ENCODE data around the gene TP73. TPM values are rescaled to one million over a fixed set of nuclear protein-coding genes. Genes with fewer than 3 reads are reported as not detected.

The TP73 gene
- total RNA-seq, 1 experiment from 2014 or later = 10.0 TPM

- TF ChIP-seq EZH2 (IDR thresholded peaks at IDR 0.05; ENCODE audit: borderline replicate concordance, low read depth, low read length, poor library complexity, severe bottlenecking) (no peak), CTCF (conservative IDR thresholded peaks at IDR 0.05; ENCODE audit: low read depth, low read length) (no peak)
- peaks cover 38% of the 10 kb centered on the region for H3K36me3 ChIP-seq (ENCODE audit: insufficient read depth, low read length, poor library complexity, severe bottlenecking)
- BruUV-seq (replicated peaks) = no TSS peak
- ChIA-PET POLR2A (ENCODE audit: low non-redundant PET) (no interaction called here), CTCF (no interaction called here)
- DNase-seq (ENCODE audit: low spot score) = no peak
- H3K9me3 ChIP-seq (ENCODE audit: low read depth, low read length, poor library complexity, severe bottlenecking) = no peaks in the 10 kb centered on the region
- intact Hi-C loops (cut with micrococcal nuclease; ENCODE audit: unreplicated experiment) = no loop called here
- H3K4me3 ChIP-seq (ENCODE audit: low read depth, low read length, poor library complexity, severe bottlenecking) = no peak overlapping the region
- no peaks in the 10 kb centered on the region for H3K4me1 ChIP-seq (ENCODE audit: insufficient read depth, low read length, poor library complexity, severe bottlenecking)
- no peak overlapping the region for H3K27ac ChIP-seq (ENCODE audit: low read depth, low read length, poor library complexity, severe bottlenecking)
- no peaks in the 10 kb centered on the region for H3K27me3 ChIP-seq (replicated peaks; ENCODE audit: insufficient read depth, low read depth, low read length, poor library complexity)
Observed at GRCh38 chr1:3639397-3639911, 12.9 kb upstream of the TP73 start.

- DNase-seq (ENCODE audit: low spot score) = no peak
- H3K27ac ChIP-seq (ENCODE audit: low read depth, low read length, poor library complexity, severe bottlenecking) = no peak overlapping the region
- peaks cover 38% of the 10 kb centered on the region for H3K36me3 ChIP-seq (ENCODE audit: insufficient read depth, low read length, poor library complexity, severe bottlenecking)
- no peak for TF ChIP-seq EZH2 (IDR thresholded peaks at IDR 0.05; ENCODE audit: borderline replicate concordance, low read depth, low read length, poor library complexity, severe bottlenecking)
- no peak for TF ChIP-seq CTCF (conservative IDR thresholded peaks at IDR 0.05; ENCODE audit: low read depth, low read length)
- H3K27me3 ChIP-seq (replicated peaks; ENCODE audit: insufficient read depth, low read depth, low read length, poor library complexity) = no peaks in the 10 kb centered on the region
- CTCF ChIA-PET = no interaction called here
- no peaks in the 10 kb centered on the region for H3K9me3 ChIP-seq (ENCODE audit: low read depth, low read length, poor library complexity, severe bottlenecking)
- no peaks in the 10 kb centered on the region for H3K4me1 ChIP-seq (ENCODE audit: insufficient read depth, low read length, poor library complexity, severe bottlenecking)
- no TSS peak for BruUV-seq (replicated peaks)
- POLR2A ChIA-PET (ENCODE audit: low non-redundant PET) = no interaction called here
- intact Hi-C loops (cut with micrococcal nuclease; ENCODE audit: unreplicated experiment) = no loop called here
- H3K4me3 ChIP-seq (ENCODE audit: low read depth, low read length, poor library complexity, severe bottlenecking) = no peak overlapping the region
Observed at GRCh38 chr1:3640121-3640837, 12.0 kb upstream of the TP73 start.

GRCh38 chr1:3641046-3641760 lies 11.1 kb upstream of the TP73 start:
- TF ChIP-seq CTCF (conservative IDR thresholded peaks at IDR 0.05; ENCODE audit: low read depth, low read length) = no peak
- no peak for TF ChIP-seq EZH2 (IDR thresholded peaks at IDR 0.05; ENCODE audit: borderline replicate concordance, low read depth, low read length, poor library complexity, severe bottlenecking)
- no peak overlapping the region for H3K27ac ChIP-seq (ENCODE audit: low read depth, low read length, poor library complexity, severe bottlenecking)
- no TSS peak for BruUV-seq (replicated peaks)
- H3K4me3 ChIP-seq (ENCODE audit: low read depth, low read length, poor library complexity, severe bottlenecking) = no peak overlapping the region
- ChIA-PET POLR2A (ENCODE audit: low non-redundant PET) (no interaction called here), CTCF (no interaction called here)
- H3K36me3 ChIP-seq (ENCODE audit: insufficient read depth, low read length, poor library complexity, severe bottlenecking) = peaks cover 40% of the 10 kb centered on the region
- no peaks in the 10 kb centered on the region for H3K27me3 ChIP-seq (replicated peaks; ENCODE audit: insufficient read depth, low read depth, low read length, poor library complexity)
- no peak for DNase-seq (ENCODE audit: low spot score)
- intact Hi-C loops (cut with micrococcal nuclease; ENCODE audit: unreplicated experiment) = no loop called here
- H3K4me1 ChIP-seq (ENCODE audit: insufficient read depth, low read length, poor library complexity, severe bottlenecking) = no peaks in the 10 kb centered on the region
- no peaks in the 10 kb centered on the region for H3K9me3 ChIP-seq (ENCODE audit: low read depth, low read length, poor library complexity, severe bottlenecking)

All from A673 (cell line).